ENCODE data around the gene CERKL. TPM values are rescaled to one million over a fixed set of nuclear protein-coding genes. Genes with fewer than 3 reads are reported as not detected.

Gene CERKL
- total and polyA plus RNA-seq, 2 experiments from 2014 or later, result 0.32 to 0.69 TPM

DNA sequence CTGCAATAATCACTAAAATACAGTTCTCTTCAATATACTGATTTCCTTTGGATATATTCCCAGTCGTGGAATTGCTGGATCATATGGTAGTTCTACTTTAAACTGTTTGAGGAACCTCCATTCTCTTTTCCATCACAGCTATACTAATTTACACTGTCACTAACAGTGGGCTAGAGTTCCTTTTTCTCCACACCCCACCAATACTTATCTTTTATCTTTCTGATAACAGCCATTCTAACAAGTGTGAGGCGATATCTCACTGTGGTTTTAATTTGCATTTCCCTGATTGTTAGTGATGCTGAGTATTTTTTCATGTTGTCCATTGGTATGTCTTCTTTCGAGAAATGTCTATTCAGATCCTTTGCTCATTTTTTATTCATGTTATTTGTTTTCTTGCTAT, 68.4 kb downstream of the CERKL start:
- H3K4me3 ChIP-seq, result no peak overlapping the region
- H3K9me2 ChIP-seq (ENCODE audit: insufficient read depth), result no peaks in the 10 kb centered on the region
- H3K4me2 ChIP-seq, result no peak overlapping the region
- H2AFZ ChIP-seq, result no peak overlapping the region
- no peaks in the 10 kb centered on the region for H3K36me3 ChIP-seq (ENCODE audit: insufficient read depth)
- no peaks in the 10 kb centered on the region for H3K27me3 ChIP-seq (ENCODE audit: insufficient read depth)
- H3K27ac ChIP-seq (ENCODE audit: low read depth), result no peak overlapping the region
- H3K36me3 Mint-ChIP-seq (ENCODE audit: low read depth), result no peaks in the 10 kb centered on the region
- H3K4me1 ChIP-seq (ENCODE audit: insufficient read depth), result peaks cover 16% of the 10 kb centered on the region
- no peaks in the 10 kb centered on the region for H3K79me2 ChIP-seq (replicated peaks; ENCODE audit: insufficient read depth)
- H3K4me3 Mint-ChIP-seq, result no peak overlapping the region
- peaks cover 19% of the 10 kb centered on the region for H3K4me1 Mint-ChIP-seq
- no peaks in the 10 kb centered on the region for H4K20me1 ChIP-seq (replicated peaks; ENCODE audit: insufficient read depth)
- no peaks in the 10 kb centered on the region for H3K9me3 Mint-ChIP-seq
- TF ChIP-seq STAT1 (IDR thresholded peaks at IDR 0.05; ENCODE audit: unreplicated experiment), result no peak
- TF ChIP-seq ZNF331 (CRISPR knock-in tag; IDR thresholded peaks at IDR 0.05; ENCODE audit: low read depth), result no peak
- TF ChIP-seq EZH2 (IDR thresholded peaks at IDR 0.05; ENCODE audit: low read depth, unreplicated experiment), result no peak
- TF ChIP-seq EZH2phosphoT487 (IDR thresholded peaks at IDR 0.05; ENCODE audit: unreplicated experiment), result no peak
- TF ChIP-seq CREB1 (CRISPR knock-in tag; IDR thresholded peaks at IDR 0.05; ENCODE audit: low read depth), result no peak
- TF ChIP-seq ZNF114 (CRISPR knock-in tag; IDR thresholded peaks at IDR 0.05), result no peak
- H3F3A ChIP-seq (replicated peaks; ENCODE audit: low read depth), result no peaks in the 10 kb centered on the region
- H3K27me3 Mint-ChIP-seq (ENCODE audit: insufficient read depth, low read depth, poor library complexity), result no peaks in the 10 kb centered on the region
- no peak overlapping the region for H3K27ac Mint-ChIP-seq
- DNase-seq (ENCODE audit: low spot score), result no peak
- ATAC-seq, result no peak

DNA sequence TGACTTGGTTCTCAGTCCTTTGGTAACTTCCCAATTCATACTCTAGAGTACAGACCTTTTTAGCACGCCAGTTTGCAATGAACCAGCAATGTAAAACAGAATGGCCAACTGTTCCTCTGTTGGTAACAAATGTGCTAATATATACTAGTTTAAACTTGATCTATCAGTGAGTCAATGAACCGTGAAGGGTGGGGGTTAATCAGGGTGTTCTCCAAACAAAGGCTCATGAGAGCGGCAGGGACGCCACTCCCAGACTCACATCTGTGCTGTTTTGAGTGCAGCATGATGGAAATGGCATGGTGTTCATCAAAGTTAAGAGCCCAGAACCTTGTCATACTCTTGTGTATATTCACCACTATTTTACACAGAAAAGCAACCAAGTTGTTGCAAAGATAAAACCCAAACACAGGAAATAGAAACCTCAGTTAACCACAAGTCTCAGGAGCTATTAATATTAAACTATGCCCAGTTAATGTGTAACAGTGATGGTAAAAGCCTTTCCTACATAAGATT, 70.3 kb downstream of the CERKL start:
- no peak overlapping the region for H2AFZ ChIP-seq
- H3K9me3 Mint-ChIP-seq, result no peaks in the 10 kb centered on the region
- peaks cover 16% of the 10 kb centered on the region for H3K4me1 ChIP-seq (ENCODE audit: insufficient read depth)
- ATAC-seq (peak; percentile 51; the same call in 2 of the 3 replicates), DNase-seq (ENCODE audit: low spot score) (peak; percentile 8)
- peak overlapping the region; percentile 8; the same call in 1 of the 2 replicates for H3K4me2 ChIP-seq
- H4K20me1 ChIP-seq (replicated peaks; ENCODE audit: insufficient read depth), result no peaks in the 10 kb centered on the region
- no peak overlapping the region for H3K4me3 Mint-ChIP-seq
- peaks cover 19% of the 10 kb centered on the region for H3K4me1 Mint-ChIP-seq
- no peaks in the 10 kb centered on the region for H3K27me3 ChIP-seq (ENCODE audit: insufficient read depth)
- no peaks in the 10 kb centered on the region for H3K36me3 ChIP-seq (ENCODE audit: insufficient read depth)
- H3K9me2 ChIP-seq (ENCODE audit: insufficient read depth), result no peaks in the 10 kb centered on the region
- no peak overlapping the region for H3K4me3 ChIP-seq
- H3K36me3 Mint-ChIP-seq (ENCODE audit: low read depth), result no peaks in the 10 kb centered on the region
- H3K27me3 Mint-ChIP-seq (ENCODE audit: insufficient read depth, low read depth, poor library complexity), result no peaks in the 10 kb centered on the region
- no peak overlapping the region for H3K27ac Mint-ChIP-seq
- H3K79me2 ChIP-seq (replicated peaks; ENCODE audit: insufficient read depth), result no peaks in the 10 kb centered on the region
- no peaks in the 10 kb centered on the region for H3F3A ChIP-seq (replicated peaks; ENCODE audit: low read depth)
- no peak overlapping the region for H3K27ac ChIP-seq (ENCODE audit: low read depth)
- no peak for TF ChIP-seq EZH2phosphoT487 (IDR thresholded peaks at IDR 0.05; ENCODE audit: unreplicated experiment)
- TF ChIP-seq, protein P1, sequence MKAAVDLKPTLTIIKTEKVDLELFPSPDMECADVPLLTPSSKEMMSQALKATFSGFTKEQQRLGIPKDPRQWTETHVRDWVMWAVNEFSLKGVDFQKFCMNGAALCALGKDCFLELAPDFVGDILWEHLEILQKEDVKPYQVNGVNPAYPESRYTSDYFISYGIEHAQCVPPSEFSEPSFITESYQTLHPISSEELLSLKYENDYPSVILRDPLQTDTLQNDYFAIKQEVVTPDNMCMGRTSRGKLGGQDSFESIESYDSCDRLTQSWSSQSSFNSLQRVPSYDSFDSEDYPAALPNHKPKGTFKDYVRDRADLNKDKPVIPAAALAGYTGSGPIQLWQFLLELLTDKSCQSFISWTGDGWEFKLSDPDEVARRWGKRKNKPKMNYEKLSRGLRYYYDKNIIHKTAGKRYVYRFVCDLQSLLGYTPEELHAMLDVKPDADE (IDR thresholded peaks at IDR 0.05), result no peak
- TF ChIP-seq, protein P2, sequence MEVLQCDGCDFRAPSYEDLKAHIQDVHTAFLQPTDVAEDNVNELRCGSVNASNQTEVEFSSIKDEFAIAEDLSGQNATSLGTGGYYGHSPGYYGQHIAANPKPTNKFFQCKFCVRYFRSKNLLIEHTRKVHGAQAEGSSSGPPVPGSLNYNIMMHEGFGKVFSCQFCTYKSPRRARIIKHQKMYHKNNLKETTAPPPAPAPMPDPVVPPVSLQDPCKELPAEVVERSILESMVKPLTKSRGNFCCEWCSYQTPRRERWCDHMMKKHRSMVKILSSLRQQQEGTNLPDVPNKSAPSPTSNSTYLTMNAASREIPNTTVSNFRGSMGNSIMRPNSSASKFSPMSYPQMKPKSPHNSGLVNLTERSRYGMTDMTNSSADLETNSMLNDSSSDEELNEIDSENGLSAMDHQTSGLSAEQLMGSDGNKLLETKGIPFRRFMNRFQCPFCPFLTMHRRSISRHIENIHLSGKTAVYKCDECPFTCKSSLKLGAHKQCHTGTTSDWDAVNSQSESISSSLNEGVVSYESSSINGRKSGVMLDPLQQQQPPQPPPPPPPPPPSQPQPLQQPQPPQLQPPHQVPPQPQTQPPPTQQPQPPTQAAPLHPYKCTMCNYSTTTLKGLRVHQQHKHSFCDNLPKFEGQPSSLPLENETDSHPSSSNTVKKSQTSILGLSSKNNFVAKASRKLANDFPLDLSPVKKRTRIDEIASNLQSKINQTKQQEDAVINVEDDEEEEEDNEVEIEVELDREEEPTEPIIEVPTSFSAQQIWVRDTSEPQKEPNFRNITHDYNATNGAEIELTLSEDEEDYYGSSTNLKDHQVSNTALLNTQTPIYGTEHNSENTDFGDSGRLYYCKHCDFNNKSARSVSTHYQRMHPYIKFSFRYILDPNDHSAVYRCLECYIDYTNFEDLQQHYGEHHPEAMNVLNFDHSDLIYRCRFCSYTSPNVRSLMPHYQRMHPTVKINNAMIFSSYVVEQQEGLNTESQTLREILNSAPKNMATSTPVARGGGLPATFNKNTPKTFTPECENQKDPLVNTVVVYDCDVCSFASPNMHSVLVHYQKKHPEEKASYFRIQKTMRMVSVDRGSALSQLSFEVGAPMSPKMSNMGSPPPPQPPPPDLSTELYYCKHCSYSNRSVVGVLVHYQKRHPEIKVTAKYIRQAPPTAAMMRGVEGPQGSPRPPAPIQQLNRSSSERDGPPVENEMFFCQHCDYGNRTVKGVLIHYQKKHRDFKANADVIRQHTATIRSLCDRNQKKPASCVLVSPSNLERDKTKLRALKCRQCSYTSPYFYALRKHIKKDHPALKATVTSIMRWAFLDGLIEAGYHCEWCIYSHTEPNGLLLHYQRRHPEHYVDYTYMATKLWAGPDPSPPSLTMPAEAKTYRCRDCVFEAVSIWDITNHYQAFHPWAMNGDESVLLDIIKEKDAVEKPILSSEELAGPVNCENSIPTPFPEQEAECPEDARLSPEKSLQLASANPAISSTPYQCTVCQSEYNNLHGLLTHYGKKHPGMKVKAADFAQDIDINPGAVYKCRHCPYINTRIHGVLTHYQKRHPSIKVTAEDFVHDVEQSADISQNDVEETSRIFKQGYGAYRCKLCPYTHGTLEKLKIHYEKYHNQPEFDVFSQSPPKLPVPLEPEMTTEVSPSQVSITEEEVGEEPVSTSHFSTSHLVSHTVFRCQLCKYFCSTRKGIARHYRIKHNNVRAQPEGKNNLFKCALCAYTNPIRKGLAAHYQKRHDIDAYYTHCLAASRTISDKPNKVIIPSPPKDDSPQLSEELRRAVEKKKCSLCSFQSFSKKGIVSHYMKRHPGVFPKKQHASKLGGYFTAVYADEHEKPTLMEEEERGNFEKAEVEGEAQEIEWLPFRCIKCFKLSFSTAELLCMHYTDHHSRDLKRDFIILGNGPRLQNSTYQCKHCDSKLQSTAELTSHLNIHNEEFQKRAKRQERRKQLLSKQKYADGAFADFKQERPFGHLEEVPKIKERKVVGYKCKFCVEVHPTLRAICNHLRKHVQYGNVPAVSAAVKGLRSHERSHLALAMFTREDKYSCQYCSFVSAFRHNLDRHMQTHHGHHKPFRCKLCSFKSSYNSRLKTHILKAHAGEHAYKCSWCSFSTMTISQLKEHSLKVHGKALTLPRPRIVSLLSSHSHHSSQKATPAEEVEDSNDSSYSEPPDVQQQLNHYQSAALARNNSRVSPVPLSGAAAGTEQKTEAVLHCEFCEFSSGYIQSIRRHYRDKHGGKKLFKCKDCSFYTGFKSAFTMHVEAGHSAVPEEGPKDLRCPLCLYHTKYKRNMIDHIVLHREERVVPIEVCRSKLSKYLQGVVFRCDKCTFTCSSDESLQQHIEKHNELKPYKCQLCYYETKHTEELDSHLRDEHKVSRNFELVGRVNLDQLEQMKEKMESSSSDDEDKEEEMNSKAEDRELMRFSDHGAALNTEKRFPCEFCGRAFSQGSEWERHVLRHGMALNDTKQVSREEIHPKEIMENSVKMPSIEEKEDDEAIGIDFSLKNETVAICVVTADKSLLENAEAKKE (CRISPR knock-in tag; IDR thresholded peaks at IDR 0.05), result no peak
- no peak for TF ChIP-seq NANOG (IDR thresholded peaks at IDR 0.05; ENCODE audit: borderline replicate concordance)
- no peak for TF ChIP-seq CREB1 (CRISPR knock-in tag; IDR thresholded peaks at IDR 0.05; ENCODE audit: low read depth)
- TF ChIP-seq EZH2 (IDR thresholded peaks at IDR 0.05; ENCODE audit: low read depth, unreplicated experiment), result no peak
- TF ChIP-seq ZNF331 (CRISPR knock-in tag; IDR thresholded peaks at IDR 0.05; ENCODE audit: low read depth), result no peak
- TF ChIP-seq, protein P3, sequence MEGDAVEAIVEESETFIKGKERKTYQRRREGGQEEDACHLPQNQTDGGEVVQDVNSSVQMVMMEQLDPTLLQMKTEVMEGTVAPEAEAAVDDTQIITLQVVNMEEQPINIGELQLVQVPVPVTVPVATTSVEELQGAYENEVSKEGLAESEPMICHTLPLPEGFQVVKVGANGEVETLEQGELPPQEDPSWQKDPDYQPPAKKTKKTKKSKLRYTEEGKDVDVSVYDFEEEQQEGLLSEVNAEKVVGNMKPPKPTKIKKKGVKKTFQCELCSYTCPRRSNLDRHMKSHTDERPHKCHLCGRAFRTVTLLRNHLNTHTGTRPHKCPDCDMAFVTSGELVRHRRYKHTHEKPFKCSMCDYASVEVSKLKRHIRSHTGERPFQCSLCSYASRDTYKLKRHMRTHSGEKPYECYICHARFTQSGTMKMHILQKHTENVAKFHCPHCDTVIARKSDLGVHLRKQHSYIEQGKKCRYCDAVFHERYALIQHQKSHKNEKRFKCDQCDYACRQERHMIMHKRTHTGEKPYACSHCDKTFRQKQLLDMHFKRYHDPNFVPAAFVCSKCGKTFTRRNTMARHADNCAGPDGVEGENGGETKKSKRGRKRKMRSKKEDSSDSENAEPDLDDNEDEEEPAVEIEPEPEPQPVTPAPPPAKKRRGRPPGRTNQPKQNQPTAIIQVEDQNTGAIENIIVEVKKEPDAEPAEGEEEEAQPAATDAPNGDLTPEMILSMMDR (conservative IDR thresholded peaks at IDR 0.05; ENCODE audit: low read depth in 2 of 2), result no peak
- no peak for TF ChIP-seq STAT1 (IDR thresholded peaks at IDR 0.05; ENCODE audit: unreplicated experiment)
- TF ChIP-seq POLR2AphosphoS5 (IDR thresholded peaks at IDR 0.05; ENCODE audit: low read depth), result no peak
- TF ChIP-seq ZNF114 (CRISPR knock-in tag; IDR thresholded peaks at IDR 0.05), result no peak
- TF ChIP-seq JUNB (IDR thresholded peaks at IDR 0.05; ENCODE audit: unreplicated experiment), result no peak

Measured in GM23338 (cell line).